Measurements from ENCODE around the gene L2HGDH. TPM values are rescaled to one million over a fixed set of nuclear protein-coding genes. Genes with fewer than 3 reads are reported as not detected.
A peak's percentile ranks its signal among the peaks of the same experiment; 100 is the strongest.

The L2HGDH gene
- polyA plus RNA-seq, 3 donors, result 0.11 to 0.86 (median 0.48) TPM

DNA sequence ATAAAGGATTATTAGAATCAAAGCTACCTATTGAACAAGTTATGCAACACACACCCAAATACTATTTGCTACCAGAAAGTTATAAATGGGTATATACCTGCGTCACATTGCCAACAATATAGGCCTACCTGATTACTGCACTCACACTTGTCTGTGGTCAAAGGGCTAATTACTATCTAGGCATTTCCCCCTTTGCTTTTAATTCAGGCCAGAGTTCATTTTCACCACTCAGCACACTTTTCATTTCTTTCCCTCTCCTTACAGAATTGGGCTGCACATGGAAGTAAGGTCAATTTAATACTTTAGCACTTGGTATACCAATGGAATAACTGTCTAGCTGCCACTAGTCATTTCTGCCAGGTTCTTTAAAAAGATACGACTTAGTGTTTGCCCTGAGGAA, 82.3 kb downstream of the L2HGDH start:
- peaks cover 0 to 2% (median 0%) of the 10 kb centered on the region in 3 donors for H3K27me3 Mint-ChIP-seq (ENCODE audit: low read depth in 3 of 3)
- Histone ChIP-seq H3K27ac (ENCODE audit: low read depth in 1 of 2, low read length in 2 of 2) (peak overlapping the region in 1 of 2 donors; percentile 92), H3K36me3 (replicated peaks in 1 of 2; ENCODE audit: control insufficient read depth in 1 of 2, insufficient read depth in 2 of 2, low read length in 2 of 2) (no peaks in the 10 kb centered on the region), H3K79me2 (ENCODE audit: insufficient read depth, low read length) (peaks cover 64% of the 10 kb centered on the region), H2AFZ (ENCODE audit: insufficient read depth, low read depth, low read length, poor library complexity, severe bottlenecking) (no peak overlapping the region), H3K4me3 (replicated peaks in 1 of 3; ENCODE audit: low read depth in 2 of 3, low read length in 3 of 3) (peak overlapping the region; percentile 76 to 99 (median 88)), H3K9ac (ENCODE audit: insufficient read depth, low read length, poor library complexity, severe bottlenecking) (peak overlapping the region; percentile 93), H3K4me2 (replicated peaks; ENCODE audit: extremely low read depth, low read length, poor library complexity, severe bottlenecking) (peak overlapping the region; percentile 91), H3K4me1 (ENCODE audit: control insufficient read depth in 1 of 2, insufficient read depth in 2 of 2, low read length in 2 of 2) (peaks cover 18 to 29% of the 10 kb centered on the region in 2 donors), H4K20me1 (ENCODE audit: insufficient read depth, low read length) (peaks cover 58% of the 10 kb centered on the region), H3K9me3 (replicated peaks in 1 of 2; ENCODE audit: control insufficient read depth in 1 of 2, insufficient read depth in 1 of 2, low read length in 2 of 2) (no peaks in the 10 kb centered on the region), H3K27me3 (ENCODE audit: control insufficient read depth in 2 of 2, insufficient read depth in 2 of 2, low read length in 2 of 2) (no peaks in the 10 kb centered on the region)
- 100% methylated on average over 1 of the region's 2 CpGs for WGBS (ENCODE audit: insufficient coverage)
- peaks cover 50% of the 10 kb centered on the region for H3K4me1 Mint-ChIP-seq
- no peaks in the 10 kb centered on the region for H3K9me3 Mint-ChIP-seq
- intact Hi-C loops (cut with micrococcal nuclease), result loop anchor here in 1 of 2 donors (10.0 kb wide), 2 partner anchors 85 to 305 kb away; partner anchors contain the start of genes DMAC2L, L2HGDH and MAP4K5
- H3K4me3 Mint-ChIP-seq, result peak overlapping the region; percentile 45 to 97
- H3K36me3 Mint-ChIP-seq, result peaks cover 3% of the 10 kb centered on the region in 2 donors
- TF ChIP-seq CTCF (IDR thresholded peaks at IDR 0.05), result no peak
- peak overlapping the region in 6 of 7 donors; percentile 8 to 97 (median 68) for H3K27ac Mint-ChIP-seq
- DNase-seq, result no peak

- TF ChIP-seq CTCF (IDR thresholded peaks at IDR 0.05), result no peak
- Histone ChIP-seq H3K27ac (ENCODE audit: low read depth in 1 of 2, low read length in 2 of 2) (no peak overlapping the region), H3K36me3 (replicated peaks in 1 of 2; ENCODE audit: control insufficient read depth in 1 of 2, insufficient read depth in 2 of 2, low read length in 2 of 2) (no peaks in the 10 kb centered on the region), H2AFZ (ENCODE audit: insufficient read depth, low read depth, low read length, poor library complexity, severe bottlenecking) (no peak overlapping the region), H3K79me2 (ENCODE audit: insufficient read depth, low read length) (peaks cover 77% of the 10 kb centered on the region), H3K4me2 (replicated peaks; ENCODE audit: extremely low read depth, low read length, poor library complexity, severe bottlenecking) (peak overlapping the region; percentile 91), H3K27me3 (ENCODE audit: control insufficient read depth in 2 of 2, insufficient read depth in 2 of 2, low read length in 2 of 2) (no peaks in the 10 kb centered on the region), H3K4me1 (ENCODE audit: control insufficient read depth in 1 of 2, insufficient read depth in 2 of 2, low read length in 2 of 2) (peaks cover 18 to 29% of the 10 kb centered on the region in 2 donors), H3K9ac (ENCODE audit: insufficient read depth, low read length, poor library complexity, severe bottlenecking) (no peak overlapping the region), H4K20me1 (ENCODE audit: insufficient read depth, low read length) (peaks cover 72% of the 10 kb centered on the region), H3K9me3 (replicated peaks in 1 of 2; ENCODE audit: control insufficient read depth in 1 of 2, insufficient read depth in 1 of 2, low read length in 2 of 2) (no peaks in the 10 kb centered on the region), H3K4me3 (replicated peaks in 1 of 3; ENCODE audit: low read depth in 2 of 3, low read length in 3 of 3) (no peak overlapping the region)
- H3K4me1 Mint-ChIP-seq, result peaks cover 54% of the 10 kb centered on the region
- no peaks in the 10 kb centered on the region for H3K27me3 Mint-ChIP-seq (ENCODE audit: low read depth in 3 of 3)
- H3K36me3 Mint-ChIP-seq, result peaks cover 3 to 7% of the 10 kb centered on the region in 2 donors
- H3K27ac Mint-ChIP-seq, result peak overlapping the region in 1 of 7 donors; percentile 58
- DNase-seq, result no peak
- WGBS (ENCODE audit: insufficient coverage), result no CpG with 5 or more reads among the region's 2 CpGs
- H3K4me3 Mint-ChIP-seq, result no peak overlapping the region
- intact Hi-C loops (cut with micrococcal nuclease), result no loop called here
- H3K9me3 Mint-ChIP-seq, result no peaks in the 10 kb centered on the region
These were observed 83.7 kb downstream of the L2HGDH start for GRCh38 chr14:50228313-50228712.
